Neural progenitor cell (in vitro differentiated cells): Measurements from ENCODE around the gene FKRP. TPM values are rescaled to one million over a fixed set of nuclear protein-coding genes. Genes with fewer than 3 reads are reported as not detected.
"Not testable (repeated sequence)": the region's sequence is repeated elsewhere in the genome, so short reads cannot be mapped to it uniquely, and the experiment has no call there.

ENCODE experiments used
- DNase-seq: peaks from one replicate; pipeline ENCODE4 v3.0.0-alpha.2; 2016; ENCODE audit warnings: low spot score
- H2AFZ ChIP-seq: fragments of 200-600 bp; sonication (generic); replicated peaks from 2 replicates; pipeline ENCODE4 v1.6.1; 2016; ENCODE audit warnings: antibody characterized with exemption
- H3F3A ChIP-seq: fragments of 200-600 bp; sonication (generic); 2 replicates; pipeline ENCODE4 v1.6.1; 2016; ENCODE audit warnings: antibody characterized with exemption, low read depth
- H3K27ac ChIP-seq: fragments of 200-600 bp; sonication (generic); 2 replicates; pipeline ENCODE4 v1.5.1; 2016; ENCODE audit warnings: mild to moderate bottlenecking
- H3K27me3 ChIP-seq: fragments of 200-600 bp; sonication (generic); 2 replicates; pipeline ENCODE4 v1.6.1; 2016; ENCODE audit warnings: mild to moderate bottlenecking, moderate library complexity
- H3K36me3 ChIP-seq: fragments of 200-600 bp; sonication (generic); 2 replicates; pipeline ENCODE4 v1.5.1; 2016
- H3K4me1 ChIP-seq: fragments of 200-600 bp; sonication (generic); 2 replicates; pipeline ENCODE4 v1.6.1; 2016; ENCODE audit warnings: mixed run types
- H3K4me2 ChIP-seq: fragments of 200-600 bp; sonication (generic); 2 replicates; pipeline ENCODE4 v1.6.1; 2016
- H3K4me3 ChIP-seq: fragments of 200-600 bp; sonication (generic); 2 replicates; pipeline ENCODE4 v1.5.1; 2016
- H3K79me2 ChIP-seq: fragments of 200-600 bp; sonication (generic); 2 replicates; pipeline ENCODE4 v1.6.1; 2016; ENCODE audit warnings: low read depth
- H3K9ac ChIP-seq: fragments of 200-600 bp; sonication (generic); 2 replicates; pipeline ENCODE4 v1.6.1; 2016
- H3K9me3 ChIP-seq: fragments of 200-600 bp; sonication (generic); 2 replicates; pipeline ENCODE4 v1.5.1; 2016; ENCODE audit warnings: low read depth
- H4K20me1 ChIP-seq: fragments of 200-600 bp; sonication (generic); 2 replicates; pipeline ENCODE4 v1.6.1; 2016; ENCODE audit warnings: low read depth
- H3K27ac Mint-ChIP-seq: 3 replicates; pipeline ENCODE4 v1.8.0; 2021; ENCODE audit warnings: mixed read lengths
- H3K27me3 Mint-ChIP-seq: 2 replicates; pipeline ENCODE4 v1.8.0; 2022; ENCODE audit warnings: low read depth, mild to moderate bottlenecking, inconsistent platforms, moderate library complexity, mixed read lengths; ENCODE audit not compliant: insufficient read depth
- H3K36me3 Mint-ChIP-seq: 3 replicates; pipeline ENCODE4 v1.8.0; 2021; ENCODE audit warnings: mixed read lengths
- H3K4me1 Mint-ChIP-seq: 3 replicates; pipeline ENCODE4 v1.8.0; 2021; ENCODE audit warnings: mixed read lengths
- H3K4me3 Mint-ChIP-seq: 3 replicates; pipeline ENCODE4 v1.8.0; 2021; ENCODE audit warnings: mild to moderate bottlenecking, moderate library complexity, mixed read lengths
- H3K9me3 Mint-ChIP-seq: 3 replicates; pipeline ENCODE4 v1.8.0; 2020; ENCODE audit warnings: mixed read lengths
- CTCF ChIP-seq: fragments of 200-600 bp; sonication (generic); IDR thresholded peaks from 2 replicates; pipeline ENCODE4 v1.5.1; 2017; ENCODE audit warnings: antibody characterized with exemption, mild to moderate bottlenecking
- EZH2 ChIP-seq: fragments of 200-600 bp; sonication (generic); IDR thresholded peaks from 2 replicates; pipeline ENCODE4 v1.6.1; 2017; ENCODE audit warnings: antibody characterized with exemption, mild to moderate bottlenecking, moderate library complexity
- EZH2phosphoT487 ChIP-seq: fragments of 200-600 bp; sonication (generic); IDR thresholded peaks from 2 replicates; pipeline ENCODE4 v1.6.1; 2017; ENCODE audit warnings: antibody characterized with exemption
- microRNA counts: library from miRNA; unstranded; fragments of <30 nt; microRNA quantifications from one replicate; lab custom pipeline; 2016
- microRNA-seq: library from miRNA; unstranded; fragments of <30 nt; microRNA quantifications from one replicate; pipeline ENCODE4, GENCODE V29; 2016
- small RNA-seq: library from RNA; depleted of rRNA; stranded (forward); fragments of <200 nt; gene quantifications from one replicate; pipeline ENCODE3, GENCODE V24; 2015
- total RNA-seq: library from RNA; depleted of rRNA; stranded (reverse); fragments of >200 nt; gene quantifications from 2 replicates; pipeline ENCODE4 v1.2.3, GENCODE V29; 2015; ENCODE audit warnings: low replicate concordance

FKRP gene
- total RNA-seq, 1 donor from 2014 or later: 18.6 TPM

GRCh38 chr19:46803555-46803954 lies 57.7 kb downstream of the FKRP start:
- Histone ChIP-seq H3K79me2 (no peaks in the 10 kb centered on the region), H3K9ac (no peak overlapping the region), H4K20me1 (no peaks in the 10 kb centered on the region), H3K27ac (no peak overlapping the region), H3K9me3 (no peaks in the 10 kb centered on the region), H3K36me3 (no peaks in the 10 kb centered on the region), H3K27me3 (no peaks in the 10 kb centered on the region), H3F3A (no peaks in the 10 kb centered on the region), H3K4me3 (no peak overlapping the region), H3K4me2 (no peak overlapping the region), H3K4me1 (no peaks in the 10 kb centered on the region), H2AFZ (no peak overlapping the region)
- TF ChIP-seq EZH2 (no peak), EZH2phosphoT487 (no peak), CTCF (no peak)
- Mint-ChIP-seq H3K27me3 (no peaks in the 10 kb centered on the region), H3K36me3 (no peaks in the 10 kb centered on the region), H3K9me3 (no peaks in the 10 kb centered on the region), H3K4me3 (no peak overlapping the region), H3K27ac (no peak overlapping the region), H3K4me1 (no peaks in the 10 kb centered on the region)
- no peak for DNase-seq

GRCh38 chr19:46804432-46804831 lies 58.6 kb downstream of the FKRP start:
- H3K27ac Mint-ChIP-seq, H3F3A ChIP-seq, H3K36me3 ChIP-seq, H2AFZ ChIP-seq, H3K79me2 ChIP-seq, H3K4me1 Mint-ChIP-seq, H3K27me3 Mint-ChIP-seq, H3K4me3 Mint-ChIP-seq, H3K36me3 Mint-ChIP-seq, DNase-seq, H3K9me3 Mint-ChIP-seq, H3K9ac ChIP-seq, H3K4me3 ChIP-seq, H3K4me1 ChIP-seq, H3K4me2 ChIP-seq, H3K9me3 ChIP-seq, H4K20me1 ChIP-seq, H3K27me3 ChIP-seq, H3K27ac ChIP-seq: not testable (repeated sequence)

- H3K4me1 Mint-ChIP-seq: no peaks in the 10 kb centered on the region
Measured at GRCh38 chr19:46806656-46807055, 60.8 kb downstream of the FKRP start.

More at GRCh38 chr19:46806656-46807055, 60.8 kb downstream of the FKRP start:
- no peak for TF ChIP-seq CTCF
- TF ChIP-seq EZH2: no peak
- no peak for TF ChIP-seq EZH2phosphoT487
- H3K4me3 ChIP-seq: no peak overlapping the region
- no peak overlapping the region for H3K4me2 ChIP-seq
- no peaks in the 10 kb centered on the region for H4K20me1 ChIP-seq
- no peak overlapping the region for H3K27ac Mint-ChIP-seq
- no peaks in the 10 kb centered on the region for H3K9me3 ChIP-seq
- H3K27me3 Mint-ChIP-seq: no peaks in the 10 kb centered on the region
- H3K36me3 Mint-ChIP-seq: no peaks in the 10 kb centered on the region
- H3K4me1 ChIP-seq: no peaks in the 10 kb centered on the region
- H3K9me3 Mint-ChIP-seq: no peaks in the 10 kb centered on the region
- H3K36me3 ChIP-seq: no peaks in the 10 kb centered on the region
- no peaks in the 10 kb centered on the region for H3K27me3 ChIP-seq
- H3K79me2 ChIP-seq: no peaks in the 10 kb centered on the region
- no peak overlapping the region for H3K9ac ChIP-seq
- no peaks in the 10 kb centered on the region for H3F3A ChIP-seq
- DNase-seq: no peak
- no peak overlapping the region for H3K27ac ChIP-seq
- H3K4me3 Mint-ChIP-seq: no peak overlapping the region
- no peak overlapping the region for H2AFZ ChIP-seq

MicroRNAs encoded within 50 kb of the gene (microRNA counts, 767-probe panel; counts per million panel counts)
- 460 counts per million, percentile 90 among the panel's probes with 10 or more counts for microRNA hsa-miR-320e (lab: Ali Mortazavi, UCI)

Small RNAs within 50 kb of the gene (microRNA-seq; reads per million reads assigned to microRNA genes)
- gene MIR320E: 1.6 reads per million

Small RNAs within 50 kb of the gene (small RNA-seq; reads per million reads assigned to genes)
- gene MIR320E (not detected), gene RF00019 (not detected)

Other genes with a start within 250 kb of the FKRP start
- gene CALM3, start 144.7 kb upstream of the FKRP start, total RNA-seq: 373 and 403 TPM in 2 replicates
- not detected in 2 replicates for gene PTGIR, start 121.0 kb upstream of the FKRP start, total RNA-seq
- not detected in 2 replicates for gene GNG8, start 109.9 kb upstream of the FKRP start, total RNA-seq
- 0.75 and 2.2 TPM in 2 replicates for gene DACT3, start 84.9 kb upstream of the FKRP start, total RNA-seq
- 14.9 and 22.2 TPM in 2 replicates for gene PRKD2, start 28.9 kb upstream of the FKRP start, total RNA-seq
- gene STRN4, start 393 bp downstream of the FKRP start, total RNA-seq: 54.1 and 149 TPM in 2 replicates
- 39.5 and 81.6 TPM in 2 replicates for gene SLC1A5, start 42.5 kb downstream of the FKRP start, total RNA-seq
- 104 and 120 TPM in 2 replicates for gene AP2S1, start 104.8 kb downstream of the FKRP start, total RNA-seq
- 38.4 and 43.3 TPM in 2 replicates for gene ARHGAP35, start 114.9 kb downstream of the FKRP start, total RNA-seq